GM21360 (cell line): Measurements from ENCODE around the gene STK11.

Experiments used
- ATAC-seq: cut with Tn5 transposase; IDR thresholded peaks from one replicate; pipeline ENCODE4 v1.9.1; 2021; ENCODE audit warnings: mild to moderate bottlenecking, moderate library complexity; ENCODE audit not compliant: unreplicated experiment

Gene STK11

GRCh38 chr19:1249990-1250436, 44.4 kb downstream of the STK11 start:
- no peak for ATAC-seq

GRCh38 chr19:1250437-1251260, 45.1 kb downstream of the STK11 start:
- no peak for ATAC-seq

- ATAC-seq, result no peak
Observed at GRCh38 chr19:1251330-1252220, 46.0 kb downstream of the STK11 start.

- no peak for ATAC-seq
Observed at GRCh38 chr19:1252221-1252820, 46.7 kb downstream of the STK11 start.

- no peak for ATAC-seq
Observed at GRCh38 chr19:1252821-1253513, 47.4 kb downstream of the STK11 start.

- no peak for ATAC-seq
Observed at GRCh38 chr19:1253514-1254080, 48.0 kb downstream of the STK11 start.

- ATAC-seq, result no peak
Observed at GRCh38 chr19:1254081-1254527, 48.5 kb downstream of the STK11 start.

- ATAC-seq, result no peak
Observed at GRCh38 chr19:1254530-1255185, 49.1 kb downstream of the STK11 start.

- no peak for ATAC-seq
Observed at GRCh38 chr19:1255186-1256161, 49.9 kb downstream of the STK11 start.

- no peak for ATAC-seq
Observed at GRCh38 chr19:1256646-1257474, 51.3 kb downstream of the STK11 start.

GRCh38 chr19:1257475-1258162, 52.0 kb downstream of the STK11 start:
- ATAC-seq, result no peak

- no peak for ATAC-seq
Observed at GRCh38 chr19:1258163-1258492, 52.5 kb downstream of the STK11 start.

GRCh38 chr19:1258707-1259205, 53.2 kb downstream of the STK11 start:
- ATAC-seq, result no peak

GRCh38 chr19:1259206-1259875, 53.8 kb downstream of the STK11 start:
- no peak for ATAC-seq

- peak; percentile 4 for ATAC-seq
Observed at GRCh38 chr19:1259876-1260748, 54.5 kb downstream of the STK11 start.
